Measurements from ENCODE around the gene PCBP3. TPM values are rescaled to one million over a fixed set of nuclear protein-coding genes. Genes with fewer than 3 reads are reported as not detected.
A peak's percentile ranks its signal among the peaks of the same experiment; 100 is the strongest.

Gene PCBP3
- total RNA-seq, 1 donor from 2014 or later = 2.5 TPM

GRCh38 chr21:45640001-45640887 is 3.3 kb upstream of the PCBP3 start:
- H3K27ac Mint-ChIP-seq (ENCODE audit: unreplicated experiment) = no peak overlapping the region
- peaks cover 14% of the 10 kb centered on the region for H3K27me3 Mint-ChIP-seq (ENCODE audit: unreplicated experiment)

GRCh38 chr21:45640888-45641479 is 2.5 kb upstream of the PCBP3 start:
- DNase-seq (ENCODE audit: low spot score) = peak; percentile 47
- Mint-ChIP-seq H3K27me3 (ENCODE audit: unreplicated experiment) (peaks cover 14% of the 10 kb centered on the region), H3K9me3 (ENCODE audit: unreplicated experiment) (no peaks in the 10 kb centered on the region), H3K27ac (ENCODE audit: unreplicated experiment) (no peak overlapping the region), H3K4me1 (ENCODE audit: unreplicated experiment) (peaks cover 6% of the 10 kb centered on the region), H3K4me3 (ENCODE audit: unreplicated experiment) (no peak overlapping the region), H3K36me3 (ENCODE audit: low read depth, unreplicated experiment) (no peaks in the 10 kb centered on the region)
- TF ChIP-seq, protein P1, sequence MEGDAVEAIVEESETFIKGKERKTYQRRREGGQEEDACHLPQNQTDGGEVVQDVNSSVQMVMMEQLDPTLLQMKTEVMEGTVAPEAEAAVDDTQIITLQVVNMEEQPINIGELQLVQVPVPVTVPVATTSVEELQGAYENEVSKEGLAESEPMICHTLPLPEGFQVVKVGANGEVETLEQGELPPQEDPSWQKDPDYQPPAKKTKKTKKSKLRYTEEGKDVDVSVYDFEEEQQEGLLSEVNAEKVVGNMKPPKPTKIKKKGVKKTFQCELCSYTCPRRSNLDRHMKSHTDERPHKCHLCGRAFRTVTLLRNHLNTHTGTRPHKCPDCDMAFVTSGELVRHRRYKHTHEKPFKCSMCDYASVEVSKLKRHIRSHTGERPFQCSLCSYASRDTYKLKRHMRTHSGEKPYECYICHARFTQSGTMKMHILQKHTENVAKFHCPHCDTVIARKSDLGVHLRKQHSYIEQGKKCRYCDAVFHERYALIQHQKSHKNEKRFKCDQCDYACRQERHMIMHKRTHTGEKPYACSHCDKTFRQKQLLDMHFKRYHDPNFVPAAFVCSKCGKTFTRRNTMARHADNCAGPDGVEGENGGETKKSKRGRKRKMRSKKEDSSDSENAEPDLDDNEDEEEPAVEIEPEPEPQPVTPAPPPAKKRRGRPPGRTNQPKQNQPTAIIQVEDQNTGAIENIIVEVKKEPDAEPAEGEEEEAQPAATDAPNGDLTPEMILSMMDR (IDR thresholded peaks at IDR 0.05; ENCODE audit: unreplicated experiment) = no peak

More at GRCh38 chr21:45640001-45640887, 3.3 kb upstream of the PCBP3 start:
- Mint-ChIP-seq H3K36me3 (ENCODE audit: low read depth, unreplicated experiment) (no peaks in the 10 kb centered on the region), H3K4me1 (ENCODE audit: unreplicated experiment) (peaks cover 6% of the 10 kb centered on the region), H3K9me3 (ENCODE audit: unreplicated experiment) (no peaks in the 10 kb centered on the region), H3K4me3 (ENCODE audit: unreplicated experiment) (no peak overlapping the region)
- DNase-seq (ENCODE audit: low spot score) = no peak
- TF ChIP-seq, protein P1 (IDR thresholded peaks at IDR 0.05; ENCODE audit: unreplicated experiment) = no peak

DNA sequence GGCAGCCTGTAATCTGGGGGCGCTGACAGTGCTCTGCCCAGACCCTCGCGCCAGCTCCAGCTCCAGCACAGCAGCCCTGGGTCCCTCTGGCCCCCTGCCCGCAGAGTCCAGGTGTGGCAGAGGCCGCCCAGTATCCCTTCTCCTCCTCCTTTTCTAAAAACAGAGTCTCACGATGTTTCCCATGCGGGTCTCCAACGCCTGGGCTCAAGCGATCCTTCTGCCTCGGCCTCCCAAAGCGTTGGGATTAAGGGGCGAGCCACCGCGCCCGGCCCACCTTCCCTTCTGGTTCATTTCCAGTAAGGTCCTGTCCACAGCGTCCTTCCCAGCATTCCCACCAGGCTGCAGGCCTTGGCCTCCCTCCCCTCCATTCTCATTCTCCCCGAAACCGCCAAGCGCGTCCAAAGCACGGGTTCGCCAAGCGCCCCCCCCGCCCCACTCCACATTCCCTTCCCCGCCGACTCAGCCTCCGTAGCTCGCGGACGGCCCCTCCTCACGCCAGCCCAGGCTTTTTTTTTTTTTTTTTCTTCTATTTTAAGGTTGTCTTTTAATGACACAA is 2.0 kb upstream of the PCBP3 start:
- no peaks in the 10 kb centered on the region for H3K36me3 Mint-ChIP-seq (ENCODE audit: low read depth, unreplicated experiment)
- H3K9me3 Mint-ChIP-seq (ENCODE audit: unreplicated experiment) = no peaks in the 10 kb centered on the region
- no peak overlapping the region for H3K27ac Mint-ChIP-seq (ENCODE audit: unreplicated experiment)
- no peak for DNase-seq (ENCODE audit: low spot score)
- TF ChIP-seq, protein P1 (IDR thresholded peaks at IDR 0.05; ENCODE audit: unreplicated experiment) = no peak
- peak overlapping the region; percentile 51 for H3K4me3 Mint-ChIP-seq (ENCODE audit: unreplicated experiment)
- peaks cover 6% of the 10 kb centered on the region for H3K4me1 Mint-ChIP-seq (ENCODE audit: unreplicated experiment)
- H3K27me3 Mint-ChIP-seq (ENCODE audit: unreplicated experiment) = peaks cover 14% of the 10 kb centered on the region

DNA sequence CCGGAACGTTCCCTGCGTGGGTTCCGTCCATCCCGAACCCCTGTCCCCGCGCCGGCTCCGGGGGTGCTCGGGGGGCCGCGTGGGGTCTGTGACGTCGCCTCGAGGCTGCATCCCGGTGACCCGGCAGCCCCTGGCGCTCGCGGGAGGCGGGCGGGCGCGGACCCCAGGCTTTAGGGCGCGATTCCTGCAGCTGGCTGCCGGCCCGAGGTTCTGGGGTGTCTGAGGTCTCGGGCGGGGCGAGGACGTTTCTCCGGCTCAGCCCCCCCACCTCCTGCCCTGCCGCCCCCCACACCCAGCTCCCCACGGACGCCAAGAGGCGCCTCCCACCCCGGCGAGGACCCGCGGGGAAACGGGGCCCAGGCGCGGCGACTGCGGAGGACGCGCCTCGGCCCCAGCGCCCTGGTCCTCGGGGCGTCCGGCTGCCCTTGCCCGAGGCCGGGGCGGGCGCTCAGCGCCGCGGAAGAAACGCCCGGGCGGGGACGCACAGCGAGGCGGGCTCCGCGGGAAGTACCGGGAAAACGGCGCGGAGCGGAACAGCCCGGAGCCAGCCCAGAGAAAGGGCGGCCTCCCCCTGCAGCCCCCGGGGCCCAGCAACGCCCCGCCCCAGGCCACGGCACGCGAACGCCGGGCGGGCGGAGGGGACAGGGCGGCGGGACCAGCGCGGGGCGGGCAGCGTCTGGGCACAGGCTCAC is 1.3 kb upstream of the PCBP3 start:
- DNase-seq (ENCODE audit: low spot score) = peak; percentile 25
- TF ChIP-seq, protein P1 (IDR thresholded peaks at IDR 0.05; ENCODE audit: unreplicated experiment) = no peak
- H3K4me3 Mint-ChIP-seq (ENCODE audit: unreplicated experiment) = no peak overlapping the region

More for the DNA sequence above, 1.3 kb upstream of the PCBP3 start:
- peaks cover 6% of the 10 kb centered on the region for H3K4me1 Mint-ChIP-seq (ENCODE audit: unreplicated experiment)
- no peak overlapping the region for H3K27ac Mint-ChIP-seq (ENCODE audit: unreplicated experiment)
- no peaks in the 10 kb centered on the region for H3K9me3 Mint-ChIP-seq (ENCODE audit: unreplicated experiment)
- H3K36me3 Mint-ChIP-seq (ENCODE audit: low read depth, unreplicated experiment) = no peaks in the 10 kb centered on the region
- peaks cover 14% of the 10 kb centered on the region for H3K27me3 Mint-ChIP-seq (ENCODE audit: unreplicated experiment)
